Measurements from ENCODE around the gene RNU6-1. TPM values are rescaled to one million over a fixed set of nuclear protein-coding genes. Genes with fewer than 3 reads are reported as not detected.
A peak's percentile ranks its signal among the peaks of the same experiment; 100 is the strongest.

The RNU6-1 gene
- total RNA-seq, 6 donors from 2014 or later: not detected

- Histone ChIP-seq H3K9me3 (no peaks in the 10 kb centered on the region), H3K36me3 (no peaks in the 10 kb centered on the region), H3K27ac (no peak overlapping the region), H3K4me1 (peaks cover 46 to 78% (median 58%) of the 10 kb centered on the region in 4 donors), H3K27me3 (peaks cover 2 to 99% (median 65%) of the 10 kb centered on the region in 4 donors), H3K4me3 (peak overlapping the region in 1 of 4 donors; percentile 22)
- 6 to 8% methylated on average over 38 to 40 of the region's 40 CpGs for WGBS, 2 donors
- ATAC-seq (ENCODE audit: low FRiP score in 2 of 2) (no peak), DNase-seq (peak in 1 of 2 donors; percentile 41)
- TF ChIP-seq POLR2AphosphoS5 (IDR thresholded peaks at IDR 0.05) (no peak), EP300 (IDR thresholded peaks at IDR 0.05) (no peak), CTCF (IDR thresholded peaks at IDR 0.05) (no peak), POLR2A (IDR thresholded peaks at IDR 0.05) (no peak)
Observed at GRCh38 chr15:67828278-67828968, 11.4 kb downstream of the RNU6-1 start.

DNA sequence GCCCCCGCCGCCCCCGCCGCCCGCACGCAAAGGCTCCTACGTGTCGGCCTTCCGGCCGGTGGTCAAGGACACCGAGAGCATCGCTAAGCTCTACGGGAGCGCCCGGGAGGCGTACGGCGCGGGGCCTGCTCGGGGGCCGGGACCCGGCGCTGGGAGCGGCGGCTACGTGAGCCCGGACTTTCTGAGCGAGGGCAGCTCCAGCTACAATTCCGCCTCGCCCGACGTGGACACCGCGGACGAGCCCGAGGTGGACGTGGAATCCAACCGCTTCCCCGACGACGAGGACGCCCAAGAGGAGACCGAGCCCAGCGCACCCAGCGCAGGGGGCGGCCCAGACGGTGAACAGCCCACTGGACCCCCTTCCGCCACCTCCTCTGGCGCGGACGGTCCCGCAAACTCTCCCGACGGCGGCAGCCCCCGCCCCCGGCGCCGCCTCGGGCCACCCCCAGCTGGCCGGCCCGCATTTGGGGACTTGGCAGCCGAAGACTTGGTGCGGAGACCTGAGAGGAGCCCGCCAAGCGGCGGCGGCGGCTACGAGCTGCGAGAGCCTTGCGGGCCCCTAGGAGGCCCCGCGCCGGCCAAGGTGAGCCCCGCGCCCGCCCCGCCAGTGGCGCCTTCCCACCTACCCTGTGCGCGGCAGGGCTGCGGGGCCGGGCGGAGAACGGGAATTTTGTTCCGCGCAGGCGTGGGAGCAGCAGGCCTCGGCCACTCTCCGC lies 12.1 kb downstream of the RNU6-1 start:
- no peak for TF ChIP-seq POLR2AphosphoS5 (IDR thresholded peaks at IDR 0.05)
- TF ChIP-seq POLR2A (IDR thresholded peaks at IDR 0.05): no peak
- TF ChIP-seq CTCF (IDR thresholded peaks at IDR 0.05): no peak
- TF ChIP-seq EP300 (IDR thresholded peaks at IDR 0.05): no peak
- Histone ChIP-seq H3K4me3 (peak overlapping the region in 1 of 4 donors; percentile 22), H3K4me1 (peaks cover 49 to 78% (median 57%) of the 10 kb centered on the region in 4 donors), H3K27me3 (peaks cover 2 to 99% (median 68%) of the 10 kb centered on the region in 4 donors), H3K27ac (no peak overlapping the region), H3K9me3 (no peaks in the 10 kb centered on the region), H3K36me3 (no peaks in the 10 kb centered on the region)
- WGBS, 2 donors: 5% methylated on average over 30 to 33 of the region's 91 CpGs
- DNase-seq (peak in 1 of 2 donors; percentile 83), ATAC-seq (ENCODE audit: low FRiP score in 2 of 2) (peak in 1 of 2 donors; percentile 3)

DNA sequence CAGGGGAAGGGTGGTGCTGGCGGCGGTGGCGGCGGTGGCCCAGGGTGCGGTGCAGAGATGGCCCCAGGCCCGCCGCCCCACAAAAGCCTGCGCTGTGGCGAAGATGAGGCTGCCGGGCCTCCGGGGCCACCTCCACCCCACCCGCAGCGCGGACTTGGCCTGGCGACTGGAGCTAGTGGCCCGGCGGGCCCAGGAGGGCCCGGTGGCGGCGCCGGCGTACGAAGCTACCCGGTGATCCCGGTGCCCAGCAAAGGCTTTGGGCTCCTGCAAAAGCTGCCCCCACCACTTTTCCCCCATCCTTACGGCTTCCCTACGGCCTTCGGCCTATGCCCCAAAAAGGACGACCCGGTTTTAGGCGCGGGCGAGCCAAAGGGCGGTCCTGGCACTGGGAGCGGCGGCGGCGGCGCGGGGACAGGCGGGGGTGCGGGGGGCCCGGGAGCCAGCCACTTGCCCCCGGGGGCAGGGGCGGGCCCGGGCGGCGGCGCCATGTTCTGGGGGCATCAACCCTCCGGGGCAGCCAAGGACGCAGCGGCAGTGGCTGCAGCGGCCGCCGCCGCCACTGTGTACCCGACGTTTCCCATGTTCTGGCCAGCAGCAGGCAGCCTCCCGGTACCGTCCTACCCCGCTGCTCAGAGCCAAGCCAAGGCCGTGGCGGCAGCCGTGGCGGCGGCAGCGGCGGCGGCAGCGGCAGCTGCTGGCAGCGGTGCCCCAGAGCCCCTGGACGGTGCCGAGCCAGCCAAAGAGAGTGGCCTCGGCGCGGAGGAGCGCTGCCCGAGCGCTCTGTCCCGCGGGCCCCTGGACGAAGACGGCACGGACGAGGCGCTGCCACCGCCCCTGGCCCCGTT lies 12.9 kb downstream of the RNU6-1 start:
- Histone ChIP-seq H3K36me3 (no peaks in the 10 kb centered on the region), H3K27ac (no peak overlapping the region), H3K9me3 (no peaks in the 10 kb centered on the region), H3K4me1 (peaks cover 52 to 81% (median 58%) of the 10 kb centered on the region in 4 donors), H3K4me3 (no peak overlapping the region), H3K27me3 (peaks cover 2 to 99% (median 66%) of the 10 kb centered on the region in 4 donors)
- DNase-seq (peak in 1 of 2 donors; percentile 79), ATAC-seq (ENCODE audit: low FRiP score in 2 of 2) (no peak)
- TF ChIP-seq POLR2A (IDR thresholded peaks at IDR 0.05) (no peak), CTCF (IDR thresholded peaks at IDR 0.05) (no peak), EP300 (IDR thresholded peaks at IDR 0.05) (no peak), POLR2AphosphoS5 (IDR thresholded peaks at IDR 0.05) (no peak)
- 16% methylated on average over 18 of the region's 88 CpGs; no CpG with 5 or more reads in 1 of the 2 donors for WGBS, 2 donors

GRCh38 chr15:67825881-67826716 lies 13.7 kb downstream of the RNU6-1 start:
- 16% methylated on average over 27 of the region's 77 CpGs; no CpG with 5 or more reads in 1 of the 2 donors for WGBS, 2 donors
- Histone ChIP-seq H3K9me3 (no peaks in the 10 kb centered on the region), H3K4me3 (peak overlapping the region in 2 of 4 donors; percentile 11 to 29), H3K4me1 (peaks cover 52 to 89% (median 59%) of the 10 kb centered on the region in 4 donors), H3K27ac (no peak overlapping the region), H3K27me3 (peaks cover 2 to 99% (median 68%) of the 10 kb centered on the region in 4 donors), H3K36me3 (no peaks in the 10 kb centered on the region)
- TF ChIP-seq EP300 (IDR thresholded peaks at IDR 0.05) (no peak), CTCF (IDR thresholded peaks at IDR 0.05) (no peak), POLR2A (IDR thresholded peaks at IDR 0.05) (no peak), POLR2AphosphoS5 (IDR thresholded peaks at IDR 0.05) (no peak)
- DNase-seq (peak in 1 of 2 donors; percentile 79), ATAC-seq (ENCODE audit: low FRiP score in 2 of 2) (no peak)

Measured in upper lobe of left lung (tissue), 6 donors.